ENCODE results near the gene MPG.
"Not testable (repeated sequence)": the region's sequence is repeated elsewhere in the genome, so short reads cannot be mapped to it uniquely, and the experiment has no call there.

- TF ChIP-seq, protein P1, sequence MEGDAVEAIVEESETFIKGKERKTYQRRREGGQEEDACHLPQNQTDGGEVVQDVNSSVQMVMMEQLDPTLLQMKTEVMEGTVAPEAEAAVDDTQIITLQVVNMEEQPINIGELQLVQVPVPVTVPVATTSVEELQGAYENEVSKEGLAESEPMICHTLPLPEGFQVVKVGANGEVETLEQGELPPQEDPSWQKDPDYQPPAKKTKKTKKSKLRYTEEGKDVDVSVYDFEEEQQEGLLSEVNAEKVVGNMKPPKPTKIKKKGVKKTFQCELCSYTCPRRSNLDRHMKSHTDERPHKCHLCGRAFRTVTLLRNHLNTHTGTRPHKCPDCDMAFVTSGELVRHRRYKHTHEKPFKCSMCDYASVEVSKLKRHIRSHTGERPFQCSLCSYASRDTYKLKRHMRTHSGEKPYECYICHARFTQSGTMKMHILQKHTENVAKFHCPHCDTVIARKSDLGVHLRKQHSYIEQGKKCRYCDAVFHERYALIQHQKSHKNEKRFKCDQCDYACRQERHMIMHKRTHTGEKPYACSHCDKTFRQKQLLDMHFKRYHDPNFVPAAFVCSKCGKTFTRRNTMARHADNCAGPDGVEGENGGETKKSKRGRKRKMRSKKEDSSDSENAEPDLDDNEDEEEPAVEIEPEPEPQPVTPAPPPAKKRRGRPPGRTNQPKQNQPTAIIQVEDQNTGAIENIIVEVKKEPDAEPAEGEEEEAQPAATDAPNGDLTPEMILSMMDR (IDR thresholded peaks at IDR 0.05; ENCODE audit: insufficient read depth, low read depth, low read length): not testable (repeated sequence)
- not testable (repeated sequence) for TF ChIP-seq EZH2 (IDR thresholded peaks at IDR 0.05; ENCODE audit: insufficient read depth, low read length)
These were observed 39.8 kb upstream of the MPG start for GRCh38 chr16:38206-38605.
